ENCODE results near the gene ARRB2.

ARRB2 gene

GRCh38 chr17:4764595-4764994 lies 54.2 kb downstream of the ARRB2 start:
- DNase-seq (ENCODE audit: low spot score) = no peak

DNA sequence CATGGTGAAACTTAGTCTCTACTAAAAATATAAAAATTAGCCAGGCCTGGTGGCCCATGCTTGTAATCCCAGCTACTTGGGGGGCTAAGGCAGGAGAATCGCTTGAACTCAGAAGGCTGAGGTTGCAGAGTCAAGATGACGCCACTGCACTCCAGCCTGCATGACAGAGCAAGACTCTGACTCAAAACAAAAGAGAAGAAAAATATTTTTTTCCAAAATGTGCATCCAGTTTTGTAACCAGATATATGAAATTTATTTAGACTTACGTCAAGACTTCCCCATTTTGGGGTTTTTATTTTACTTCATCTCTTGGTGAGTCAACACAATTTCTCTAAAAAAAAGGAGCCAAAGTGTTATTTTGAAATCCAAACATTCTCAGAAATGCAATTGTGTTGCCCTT lies 55.8 kb downstream of the ARRB2 start:
- DNase-seq (ENCODE audit: low spot score) = no peak

DNA sequence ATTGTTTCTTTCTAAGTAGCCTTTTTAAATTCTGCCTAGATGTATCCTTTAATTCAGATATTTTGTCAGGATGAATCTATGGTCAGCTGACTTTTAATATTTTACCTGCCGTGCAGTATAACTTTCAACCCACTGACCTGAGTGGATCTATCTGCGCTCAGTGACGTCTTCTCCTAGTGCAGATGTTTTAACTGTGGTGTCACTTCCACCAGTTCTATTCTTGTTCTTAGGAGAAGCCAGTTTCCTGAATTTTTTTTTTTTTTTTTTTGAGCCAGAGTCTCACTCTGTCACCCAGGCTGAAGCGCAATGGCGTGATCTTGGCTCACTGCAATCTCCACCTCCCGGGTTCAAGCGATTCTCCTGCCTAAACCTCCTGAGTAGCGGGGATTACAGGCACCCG lies 56.3 kb downstream of the ARRB2 start:
- no peak for DNase-seq (ENCODE audit: low spot score)

GRCh38 chr17:4768298-4768697 lies 57.9 kb downstream of the ARRB2 start:
- DNase-seq (ENCODE audit: low spot score) = no peak

DNA sequence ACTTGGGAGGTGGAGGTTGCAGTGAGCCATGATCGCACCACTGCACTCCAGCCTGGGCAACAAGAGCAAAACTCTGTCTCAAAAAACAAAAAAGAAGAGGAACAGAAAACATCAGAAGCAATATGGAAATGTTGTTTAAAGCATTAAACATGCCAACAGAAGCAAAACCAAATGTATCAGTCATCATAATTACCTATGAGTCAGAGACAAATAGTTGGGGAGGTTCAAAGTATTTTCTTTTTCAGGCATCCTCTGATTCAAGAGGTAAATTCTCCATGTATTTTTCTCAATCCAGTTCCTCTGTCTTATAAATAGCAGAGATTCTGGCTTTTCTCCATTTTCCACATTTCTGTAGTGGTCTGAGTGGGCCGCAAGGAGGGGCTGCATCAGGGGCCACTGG lies 59.2 kb downstream of the ARRB2 start:
- peak; percentile 55 for DNase-seq (ENCODE audit: low spot score)

All from SW480 (cell line).